SK-N-SH (cell line): ENCODE measurements around the gene GMPPA. TPM values are rescaled to one million over a fixed set of nuclear protein-coding genes. Genes with fewer than 3 reads are reported as not detected.

Experiments
- EZH2phosphoT487 ChIP-seq: fragments of 200-600 bp; sonication (generic); IDR thresholded peaks from 2 replicates; pipeline ENCODE4 v1.6.1; 2017; ENCODE audit warnings: low read depth, mixed run types, mild to moderate bottlenecking, antibody characterized with exemption, moderate library complexity, borderline replicate concordance
- FOXJ3 ChIP-seq: sonication (generic); formaldehyde crosslinking; IDR thresholded peaks from 2 replicates; pipeline ENCODE4 v1.5.1; 2020; ENCODE audit warnings: mild to moderate bottlenecking, missing genetic modification reagents
- GABPA ChIP-seq: IDR thresholded peaks from 2 replicates; pipeline ENCODE4 v1.4.0; 2012; ENCODE audit warnings: low read depth, mild to moderate bottlenecking
- JUND ChIP-seq: IDR thresholded peaks from 2 replicates; pipeline ENCODE4 v1.4.0; 2012
- NRF1 ChIP-seq: IDR thresholded peaks from 2 replicates; pipeline ENCODE4 v1.6.1; 2012; ENCODE audit warnings: low read depth, mild to moderate bottlenecking, low read length
- RAD21 ChIP-seq: IDR thresholded peaks from 2 replicates; pipeline ENCODE4 v1.6.1; 2012; ENCODE audit warnings: mild to moderate bottlenecking, low read length
- RXRA ChIP-seq: IDR thresholded peaks from 2 replicates; pipeline ENCODE4 v1.4.0; 2012; ENCODE audit warnings: low read depth, mild to moderate bottlenecking, borderline replicate concordance
- SIN3A ChIP-seq: IDR thresholded peaks from 2 replicates; pipeline ENCODE4 v1.6.1; 2012; ENCODE audit warnings: low read depth, mild to moderate bottlenecking, low read length, moderate library complexity, borderline replicate concordance
- TAF1 ChIP-seq: IDR thresholded peaks from 2 replicates; pipeline ENCODE4 v1.6.1; 2012; ENCODE audit warnings: low read depth, mild to moderate bottlenecking, low read length, moderate library complexity, borderline replicate concordance
- TEAD4 ChIP-seq: IDR thresholded peaks from 2 replicates; pipeline ENCODE4 v1.4.0; 2012; ENCODE audit warnings: mild to moderate bottlenecking, borderline replicate concordance; ENCODE audit not compliant: insufficient read depth
- USF2 ChIP-seq: fragments of 150-350 bp; IDR thresholded peaks from 2 replicates; pipeline ENCODE4 v1.6.1; 2017; ENCODE audit warnings: antibody characterized with exemption, low read length, low read depth, borderline replicate concordance
- YY1 ChIP-seq: IDR thresholded peaks from 2 replicates; pipeline ENCODE4 v1.4.0; 2012; ENCODE audit warnings: low read depth, mild to moderate bottlenecking
- polyA plus RNA-seq, 3 experiments: library from polyadenylated mRNA; depleted of rRNA; stranded (reverse); fragments of >200 nt; gene quantifications; 2 replicates each; pipeline ENCODE4 v1.2.3, GENCODE V29; 2012
- TF ChIP-seq, protein P1 (sequence below): IDR thresholded peaks from 2 replicates; pipeline ENCODE4 v1.6.1; 2012; ENCODE audit warnings: mild to moderate bottlenecking, low read depth, low read length, moderate library complexity
- TF ChIP-seq, protein P2 (sequence below): fragments of 150-350 bp; IDR thresholded peaks from 2 replicates; pipeline ENCODE4 v1.6.1; 2016; ENCODE audit warnings: mild to moderate bottlenecking, low read depth, low read length

Gene GMPPA
- polyA plus RNA-seq, 1 of the 3 experiments (the other 2 are of a cell fraction): 61.3 TPM

GRCh38 chr2:219521066-219521880, 22.6 kb downstream of the GMPPA start (continued):
- TF ChIP-seq TAF1 (no peak), EZH2phosphoT487 (no peak), FOXJ3 (CRISPR knock-in tag) (no peak; the same call in 1 of the 2 replicates), SIN3A (no peak), TEAD4 (no peak), GABPA (no peak), NRF1 (peak; percentile 9; the same call in 1 of the 2 replicates), RAD21 (peak; percentile 66), YY1 (no peak), JUND (no peak), RXRA (no peak), USF2 (no peak)
- TF ChIP-seq, protein P1, sequence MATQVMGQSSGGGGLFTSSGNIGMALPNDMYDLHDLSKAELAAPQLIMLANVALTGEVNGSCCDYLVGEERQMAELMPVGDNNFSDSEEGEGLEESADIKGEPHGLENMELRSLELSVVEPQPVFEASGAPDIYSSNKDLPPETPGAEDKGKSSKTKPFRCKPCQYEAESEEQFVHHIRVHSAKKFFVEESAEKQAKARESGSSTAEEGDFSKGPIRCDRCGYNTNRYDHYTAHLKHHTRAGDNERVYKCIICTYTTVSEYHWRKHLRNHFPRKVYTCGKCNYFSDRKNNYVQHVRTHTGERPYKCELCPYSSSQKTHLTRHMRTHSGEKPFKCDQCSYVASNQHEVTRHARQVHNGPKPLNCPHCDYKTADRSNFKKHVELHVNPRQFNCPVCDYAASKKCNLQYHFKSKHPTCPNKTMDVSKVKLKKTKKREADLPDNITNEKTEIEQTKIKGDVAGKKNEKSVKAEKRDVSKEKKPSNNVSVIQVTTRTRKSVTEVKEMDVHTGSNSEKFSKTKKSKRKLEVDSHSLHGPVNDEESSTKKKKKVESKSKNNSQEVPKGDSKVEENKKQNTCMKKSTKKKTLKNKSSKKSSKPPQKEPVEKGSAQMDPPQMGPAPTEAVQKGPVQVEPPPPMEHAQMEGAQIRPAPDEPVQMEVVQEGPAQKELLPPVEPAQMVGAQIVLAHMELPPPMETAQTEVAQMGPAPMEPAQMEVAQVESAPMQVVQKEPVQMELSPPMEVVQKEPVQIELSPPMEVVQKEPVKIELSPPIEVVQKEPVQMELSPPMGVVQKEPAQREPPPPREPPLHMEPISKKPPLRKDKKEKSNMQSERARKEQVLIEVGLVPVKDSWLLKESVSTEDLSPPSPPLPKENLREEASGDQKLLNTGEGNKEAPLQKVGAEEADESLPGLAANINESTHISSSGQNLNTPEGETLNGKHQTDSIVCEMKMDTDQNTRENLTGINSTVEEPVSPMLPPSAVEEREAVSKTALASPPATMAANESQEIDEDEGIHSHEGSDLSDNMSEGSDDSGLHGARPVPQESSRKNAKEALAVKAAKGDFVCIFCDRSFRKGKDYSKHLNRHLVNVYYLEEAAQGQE: no peak
- TF ChIP-seq, protein P2, sequence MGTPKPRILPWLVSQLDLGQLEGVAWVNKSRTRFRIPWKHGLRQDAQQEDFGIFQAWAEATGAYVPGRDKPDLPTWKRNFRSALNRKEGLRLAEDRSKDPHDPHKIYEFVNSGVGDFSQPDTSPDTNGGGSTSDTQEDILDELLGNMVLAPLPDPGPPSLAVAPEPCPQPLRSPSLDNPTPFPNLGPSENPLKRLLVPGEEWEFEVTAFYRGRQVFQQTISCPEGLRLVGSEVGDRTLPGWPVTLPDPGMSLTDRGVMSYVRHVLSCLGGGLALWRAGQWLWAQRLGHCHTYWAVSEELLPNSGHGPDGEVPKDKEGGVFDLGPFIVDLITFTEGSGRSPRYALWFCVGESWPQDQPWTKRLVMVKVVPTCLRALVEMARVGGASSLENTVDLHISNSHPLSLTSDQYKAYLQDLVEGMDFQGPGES: no peak
